HT-29 (cell line): ENCODE data around the gene SNAI1. TPM values are rescaled to one million over a fixed set of nuclear protein-coding genes. Genes with fewer than 3 reads are reported as not detected.
"Not testable (repeated sequence)": the region's sequence is repeated elsewhere in the genome, so short reads cannot be mapped to it uniquely, and the experiment has no call there.

Experiments
- DNase-seq: peaks from one replicate; pipeline ENCODE4 v3.0.0-alpha.2; 2015; ENCODE audit warnings: low spot score
- total RNA-seq: library from RNA; depleted of rRNA; stranded (reverse); fragments of >200 nt; shearing (Covaris generic); gene quantifications from 2 replicates; pipeline ENCODE4 v1.2.3, GENCODE V29; 2014

SNAI1 gene
- total RNA-seq, 1 experiment from 2014 or later: 2.6 TPM

DNA sequence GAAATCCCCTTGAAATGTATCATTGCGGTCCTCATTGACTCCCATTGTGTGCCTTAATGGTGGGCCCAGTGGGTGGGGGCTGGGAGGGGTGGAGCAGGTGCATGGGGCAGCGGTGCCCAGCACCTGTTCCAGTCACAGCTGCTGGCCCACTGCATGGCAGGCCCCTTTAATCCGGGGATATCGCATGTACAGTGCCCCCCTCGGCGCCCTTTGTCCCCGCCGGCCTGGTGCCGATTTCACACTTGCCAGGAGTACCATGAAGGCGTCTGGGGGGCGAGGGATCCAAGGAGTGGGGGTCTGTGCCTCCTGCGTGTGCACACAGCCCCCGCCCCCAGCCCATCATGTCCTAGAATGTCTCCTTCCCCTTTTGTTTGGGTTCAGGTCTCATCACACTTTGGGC, 2.8 kb downstream of the SNAI1 start:
- DNase-seq: no peak

DNA sequence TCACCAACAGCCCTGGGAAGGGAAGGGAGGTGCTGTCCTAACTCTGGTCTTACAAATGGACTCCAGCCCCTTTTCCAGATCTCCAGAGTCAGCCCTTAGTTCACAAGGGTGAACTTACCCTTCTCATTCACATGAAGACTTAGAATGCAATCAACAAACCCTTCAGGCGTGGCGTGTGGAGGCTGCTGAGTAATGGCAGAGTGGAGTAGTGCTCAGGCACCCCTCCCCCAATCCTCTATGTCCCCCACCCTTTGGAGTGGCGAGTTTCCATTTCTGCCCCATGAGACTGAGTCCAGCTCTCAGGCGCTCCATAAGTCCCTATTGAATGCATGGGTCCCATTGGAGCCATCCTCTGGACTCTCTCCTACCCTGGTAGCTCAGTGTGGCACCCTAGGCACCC, 3.3 kb downstream of the SNAI1 start:
- no peak for DNase-seq

DNA sequence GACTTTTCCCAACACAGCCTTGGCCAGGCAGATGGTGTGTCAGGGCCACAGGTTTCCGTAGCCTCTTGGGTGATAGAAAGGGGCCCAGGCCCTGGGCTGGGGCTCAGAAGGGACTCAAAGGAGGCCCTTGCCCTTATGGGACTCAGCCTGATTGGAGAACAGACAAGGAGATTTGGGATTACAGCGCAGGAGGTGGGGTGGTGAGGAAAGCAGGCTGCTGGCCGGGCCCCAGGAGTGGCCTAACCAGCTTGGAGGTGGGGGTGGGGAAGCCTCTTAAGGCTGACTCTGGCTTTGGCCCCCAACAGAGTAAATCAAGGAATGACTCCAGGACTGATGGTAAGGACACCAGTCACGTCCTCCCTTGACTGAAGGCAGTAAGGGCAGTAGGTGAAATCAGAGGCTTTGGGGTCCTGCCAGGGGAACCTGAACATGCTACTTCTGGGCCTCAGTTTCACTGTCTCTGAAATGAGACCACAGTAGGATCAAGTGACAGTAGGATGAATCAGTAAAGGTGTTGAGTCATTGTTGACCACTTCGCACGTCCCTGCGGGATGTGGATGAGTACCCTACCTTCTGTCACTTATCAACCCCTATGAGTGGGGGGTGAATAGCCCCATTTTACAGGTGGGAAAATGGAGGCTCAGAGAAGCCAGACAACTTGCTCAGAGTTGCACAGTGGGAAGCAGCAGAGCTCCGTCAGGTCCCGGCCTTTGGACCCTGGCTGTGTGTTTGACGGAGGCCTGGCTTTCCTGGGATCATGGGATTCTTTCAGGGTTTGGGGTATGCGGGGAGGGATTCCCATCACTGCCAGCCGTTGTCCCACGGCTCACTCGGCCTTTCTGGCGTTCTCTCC, 4.5 kb downstream of the SNAI1 start:
- no peak for DNase-seq

DNA sequence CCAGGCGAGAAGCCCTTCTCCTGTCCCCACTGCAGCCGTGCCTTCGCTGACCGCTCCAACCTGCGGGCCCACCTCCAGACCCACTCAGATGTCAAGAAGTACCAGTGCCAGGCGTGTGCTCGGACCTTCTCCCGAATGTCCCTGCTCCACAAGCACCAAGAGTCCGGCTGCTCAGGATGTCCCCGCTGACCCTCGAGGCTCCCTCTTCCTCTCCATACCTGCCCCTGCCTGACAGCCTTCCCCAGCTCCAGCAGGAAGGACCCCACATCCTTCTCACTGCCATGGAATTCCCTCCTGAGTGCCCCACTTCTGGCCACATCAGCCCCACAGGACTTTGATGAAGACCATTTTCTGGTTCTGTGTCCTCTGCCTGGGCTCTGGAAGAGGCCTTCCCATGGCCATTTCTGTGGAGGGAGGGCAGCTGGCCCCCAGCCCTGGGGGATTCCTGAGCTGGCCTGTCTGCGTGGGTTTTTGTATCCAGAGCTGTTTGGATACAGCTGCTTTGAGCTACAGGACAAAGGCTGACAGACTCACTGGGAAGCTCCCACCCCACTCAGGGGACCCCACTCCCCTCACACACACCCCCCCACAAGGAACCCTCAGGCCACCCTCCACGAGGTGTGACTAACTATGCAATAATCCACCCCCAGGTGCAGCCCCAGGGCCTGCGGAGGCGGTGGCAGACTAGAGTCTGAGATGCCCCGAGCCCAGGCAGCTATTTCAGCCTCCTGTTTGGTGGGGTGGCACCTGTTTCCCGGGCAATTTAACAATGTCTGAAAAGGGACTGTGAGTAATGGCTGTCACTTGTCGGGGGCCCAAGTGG, 5.3 kb downstream of the SNAI1 start:
- DNase-seq: no peak

DNA sequence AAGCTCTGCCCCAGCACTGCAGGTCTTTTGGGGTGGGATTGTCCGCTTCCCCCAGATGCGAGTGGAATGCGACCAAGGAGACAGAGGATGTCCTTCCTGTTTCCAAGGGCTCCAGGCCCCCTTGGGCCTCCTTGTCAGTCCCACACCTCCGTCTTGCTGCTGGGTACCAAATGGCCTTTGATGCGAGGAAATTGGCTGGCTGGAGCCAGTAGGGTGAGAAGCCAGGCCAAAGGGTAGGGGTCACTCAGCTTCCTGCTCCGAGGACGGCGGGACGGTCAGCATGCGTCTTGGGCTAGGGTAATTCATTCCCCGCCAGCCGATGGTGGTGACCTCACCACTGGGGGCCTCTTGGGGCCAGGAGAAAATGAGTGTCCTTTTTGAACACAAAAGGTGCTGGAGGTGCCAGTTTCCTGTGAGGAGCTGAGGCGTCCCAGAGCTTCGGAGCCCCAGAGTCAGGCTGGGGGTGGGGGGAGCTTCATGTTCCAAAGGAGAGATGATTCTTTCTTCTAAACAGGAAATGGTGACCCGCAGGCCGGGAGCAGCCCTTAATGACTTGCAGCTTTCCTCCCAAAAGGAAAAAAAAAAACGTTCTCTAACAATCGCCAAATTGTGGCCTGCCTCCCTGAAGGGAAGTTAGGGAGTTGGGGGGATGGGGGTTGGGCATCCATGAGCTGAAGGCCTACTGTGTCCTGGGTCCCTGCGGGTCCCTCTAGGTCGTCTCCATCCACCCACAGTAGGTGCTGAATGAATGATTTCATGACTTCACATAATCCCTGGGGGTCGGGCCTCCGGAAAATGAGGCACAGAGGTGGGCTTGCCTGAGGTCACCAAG, 6.7 kb downstream of the SNAI1 start:
- no peak for DNase-seq

DNA sequence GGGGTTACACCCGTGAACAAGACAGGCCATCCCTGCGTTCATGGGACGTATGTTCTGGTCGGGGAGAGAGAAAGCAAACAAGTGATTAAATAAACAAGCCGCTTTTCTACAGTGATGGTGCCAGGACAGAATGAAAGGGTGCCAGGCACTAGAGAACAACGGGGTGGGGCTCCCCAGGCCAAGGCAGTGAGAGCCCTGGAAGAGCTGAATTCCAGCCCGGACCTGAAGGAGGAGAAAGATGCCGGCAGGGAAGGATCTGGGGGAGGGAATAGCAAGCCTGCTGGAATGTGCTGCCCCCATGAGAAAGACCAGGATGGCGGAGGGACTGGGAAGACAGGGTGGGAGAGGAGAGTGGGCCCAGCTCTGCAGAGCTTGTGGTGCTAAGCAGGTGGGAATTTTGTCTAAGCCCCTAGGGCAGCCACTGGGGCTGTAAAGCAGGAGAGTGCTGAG, 7.5 kb downstream of the SNAI1 start:
- no peak for DNase-seq

DNA sequence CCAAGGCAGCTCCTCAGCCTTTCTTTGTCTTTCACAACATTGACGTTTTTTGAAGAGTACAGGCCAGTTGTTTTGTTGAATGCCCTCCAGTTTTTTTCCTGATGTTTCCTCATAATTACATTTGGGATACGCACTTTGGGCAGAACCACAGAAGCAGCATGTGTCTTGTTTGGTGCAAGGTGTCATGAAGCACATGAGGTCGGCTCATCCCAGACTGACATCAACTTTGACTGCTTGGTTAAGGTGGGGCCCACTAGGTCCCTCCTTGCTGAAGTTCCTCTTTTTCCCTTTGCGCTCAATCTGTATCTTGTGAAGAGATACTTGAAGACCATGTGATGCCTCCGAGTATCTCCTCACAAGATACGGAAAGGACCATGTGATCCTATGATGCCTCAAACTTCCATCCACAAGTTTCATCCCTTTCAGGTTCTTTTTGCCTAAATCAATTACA, 10.5 kb downstream of the SNAI1 start:
- DNase-seq: no peak

DNA sequence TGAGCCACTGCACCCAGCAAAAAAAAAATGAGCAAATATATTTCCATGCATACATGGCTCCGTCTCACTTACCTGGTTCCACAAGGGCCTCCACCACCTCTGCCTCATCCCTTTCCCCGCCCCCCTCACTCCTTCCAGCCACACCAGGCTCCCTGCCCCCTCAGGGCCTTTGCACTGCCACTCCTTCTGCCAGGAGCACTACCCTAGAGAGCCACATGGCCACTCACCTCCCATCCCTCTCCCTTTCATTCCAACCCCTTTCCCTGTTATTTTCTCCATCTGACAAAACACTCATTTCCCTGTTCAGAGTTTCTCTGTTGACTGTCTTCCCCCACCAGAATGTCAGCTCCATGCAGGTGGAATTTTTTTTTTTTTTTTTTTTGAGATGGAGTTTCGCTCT, 12.8 kb downstream of the SNAI1 start:
- no peak for DNase-seq

DNA sequence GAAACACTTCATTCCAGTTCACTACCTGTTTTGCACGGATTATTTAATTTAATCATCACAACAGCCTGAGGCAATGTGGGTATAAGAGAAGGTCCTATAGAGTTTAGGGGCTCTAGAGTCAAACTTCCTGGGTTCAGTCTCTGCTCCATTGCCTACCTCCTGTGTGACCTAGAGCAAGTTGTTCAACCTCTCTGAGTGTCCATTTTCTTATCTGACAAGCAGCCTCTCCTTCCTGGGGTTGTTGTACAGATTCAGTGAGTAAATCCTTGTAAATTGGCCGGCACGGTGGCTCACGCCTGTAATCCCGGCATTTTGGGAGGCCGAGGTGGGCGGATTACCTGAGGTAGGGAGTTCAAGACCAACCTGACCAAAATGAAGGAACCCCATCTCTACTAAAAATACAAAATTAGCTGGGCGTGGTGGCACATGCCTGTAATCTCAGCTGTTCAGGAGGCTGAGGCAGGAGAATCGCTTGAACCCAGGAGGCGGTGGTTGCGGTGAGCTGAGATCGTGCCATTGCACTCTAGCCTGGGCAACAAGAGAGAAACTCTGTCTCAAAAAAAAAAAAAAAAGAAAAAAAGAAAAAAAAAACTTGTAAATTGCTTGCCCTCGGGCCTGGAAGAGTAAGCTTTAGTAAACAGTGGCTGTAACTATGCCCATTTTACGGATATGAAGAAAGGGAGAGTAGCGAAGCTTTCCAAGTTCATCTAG, 15.9 kb downstream of the SNAI1 start:
- DNase-seq: not testable (repeated sequence)

DNA sequence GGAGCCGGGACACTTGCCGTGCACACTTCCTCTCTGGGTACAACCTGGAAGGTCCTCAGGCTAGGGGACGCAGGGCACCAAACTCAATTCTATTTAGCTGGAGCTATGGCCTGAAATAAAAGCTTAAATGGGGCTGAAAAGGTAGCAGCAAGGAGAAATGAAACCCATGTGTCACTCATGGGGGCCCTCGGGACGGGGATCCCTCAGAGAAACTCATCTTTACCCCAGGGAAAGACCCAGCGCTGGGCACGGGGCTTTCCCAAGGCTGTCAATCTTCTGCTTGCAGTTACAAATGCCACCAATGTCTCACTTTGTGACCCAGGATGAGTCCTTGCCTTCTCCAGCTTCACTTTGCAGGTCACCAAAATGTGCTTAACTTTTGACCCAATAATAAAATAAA, 16.5 kb downstream of the SNAI1 start:
- DNase-seq: no peak

DNA sequence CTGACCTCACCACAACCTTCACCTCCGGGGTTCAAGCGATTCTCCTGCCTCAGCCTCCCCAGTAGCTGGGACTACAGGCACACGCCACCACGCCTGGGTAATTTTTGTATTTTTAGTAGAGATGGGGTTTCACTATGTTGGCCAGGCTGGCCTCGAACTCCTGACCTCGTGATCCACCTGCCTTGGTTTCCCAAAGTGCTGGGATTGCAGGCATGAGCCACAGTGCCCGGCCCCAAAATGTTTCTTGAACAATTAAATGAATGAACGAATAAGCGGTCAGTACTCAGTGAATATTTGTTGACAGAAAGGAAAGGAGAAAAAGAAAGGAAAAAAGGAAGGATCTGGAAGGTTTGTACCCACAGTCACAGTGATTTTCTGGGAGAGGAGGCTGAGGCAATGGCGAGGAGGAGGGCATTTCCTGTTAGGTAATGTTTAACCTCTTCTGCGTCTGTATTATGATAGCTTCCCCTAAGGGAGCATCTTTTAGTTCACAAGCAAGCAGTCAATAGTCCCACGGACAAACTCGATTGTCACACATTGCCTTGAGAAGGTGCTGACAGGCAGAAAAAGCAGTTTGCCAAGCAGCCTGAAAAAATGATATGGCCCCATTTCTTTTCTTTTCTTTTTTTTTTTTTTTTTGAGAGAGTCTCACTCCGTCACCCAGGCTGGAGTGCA, 17.9 kb downstream of the SNAI1 start:
- DNase-seq: not testable (repeated sequence)

DNA sequence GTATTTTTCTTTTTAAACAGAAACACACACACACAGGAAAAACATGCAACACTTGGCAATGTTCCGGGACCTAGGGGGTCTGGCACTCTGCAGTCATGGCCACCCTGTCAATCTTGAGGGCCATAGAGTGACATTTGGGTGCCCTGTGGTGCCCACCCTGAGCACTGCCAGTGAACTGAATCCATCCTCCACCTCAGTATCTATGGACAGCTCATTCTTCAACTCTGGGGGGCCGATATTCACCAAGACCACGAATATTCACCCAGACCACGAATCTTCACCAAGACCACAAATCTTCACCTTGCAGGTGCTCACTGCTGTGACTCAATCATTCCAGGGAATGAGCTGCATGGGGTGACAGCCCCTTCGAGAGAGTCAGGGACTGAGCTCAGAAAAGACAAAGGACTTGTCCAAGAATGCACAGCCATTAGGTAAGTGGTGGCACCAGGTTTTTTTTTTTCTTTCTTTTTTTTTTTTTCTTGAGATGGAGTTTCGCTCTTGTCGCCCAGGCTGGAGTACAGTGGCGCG, 19.1 kb downstream of the SNAI1 start:
- DNase-seq: no peak

DNA sequence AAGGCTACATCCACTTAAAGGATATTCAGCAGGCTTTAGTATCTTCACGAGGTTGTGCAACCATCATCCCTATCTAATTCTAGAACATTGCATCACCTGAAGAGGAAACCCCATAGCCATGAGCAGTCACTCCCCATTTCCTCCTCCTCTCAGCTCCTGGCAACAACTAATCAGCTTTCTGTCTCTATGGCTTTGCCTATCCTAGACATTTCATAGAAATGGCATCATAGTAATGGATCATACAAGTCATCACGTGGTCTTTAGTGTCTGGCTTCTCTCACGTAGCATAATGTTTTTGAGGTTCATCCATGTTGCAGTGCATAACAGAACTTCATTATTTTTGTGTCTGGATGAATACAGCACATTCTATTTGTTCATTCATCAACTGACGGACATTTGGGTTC, 20.5 kb downstream of the SNAI1 start:
- DNase-seq: no peak

DNA sequence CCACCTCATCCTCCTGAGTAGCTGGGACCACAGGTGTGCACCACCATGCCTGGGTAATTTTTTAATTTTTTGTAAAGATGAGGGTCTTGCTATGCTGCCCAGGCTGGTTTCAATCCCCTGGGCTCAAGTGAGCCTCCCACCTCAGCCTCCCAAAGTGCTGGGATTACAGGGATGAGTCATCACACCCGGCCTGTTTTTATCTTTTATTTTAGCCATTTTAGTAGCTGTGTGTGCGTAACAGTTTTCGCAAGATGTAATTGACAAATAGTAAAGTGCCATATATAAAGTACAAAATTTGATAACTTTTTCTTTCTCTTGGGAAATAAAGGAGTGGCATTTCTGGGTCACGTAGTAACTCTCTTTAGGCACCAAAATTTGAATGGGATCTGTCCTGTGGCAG, 21.4 kb downstream of the SNAI1 start:
- DNase-seq: no peak

DNA sequence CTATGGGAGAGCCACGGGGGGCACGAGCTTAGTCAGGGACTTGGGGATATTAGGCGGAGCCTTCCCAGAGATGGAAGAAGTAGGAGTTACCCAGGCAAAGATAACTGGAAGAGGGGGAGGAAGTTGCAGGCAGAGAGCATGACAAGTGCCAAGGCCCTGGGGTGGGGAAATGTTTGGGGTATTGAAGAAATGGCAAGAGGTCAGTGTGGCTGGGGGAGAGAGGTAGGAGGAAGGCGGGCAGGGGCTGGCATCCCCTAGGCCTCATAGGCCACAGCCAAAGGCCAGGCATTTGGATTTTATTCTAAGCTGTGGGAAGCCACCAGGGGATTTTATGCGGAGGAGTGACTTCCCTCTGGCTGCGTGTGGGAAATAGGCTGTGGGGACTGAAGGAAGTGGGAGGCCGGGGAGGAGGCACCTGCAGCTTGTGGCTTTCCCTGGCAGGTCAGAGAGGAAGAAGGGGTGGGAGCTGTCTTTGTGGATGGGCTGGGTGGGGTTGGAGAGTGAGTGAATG, 22.7 kb downstream of the SNAI1 start:
- DNase-seq: no peak

DNA sequence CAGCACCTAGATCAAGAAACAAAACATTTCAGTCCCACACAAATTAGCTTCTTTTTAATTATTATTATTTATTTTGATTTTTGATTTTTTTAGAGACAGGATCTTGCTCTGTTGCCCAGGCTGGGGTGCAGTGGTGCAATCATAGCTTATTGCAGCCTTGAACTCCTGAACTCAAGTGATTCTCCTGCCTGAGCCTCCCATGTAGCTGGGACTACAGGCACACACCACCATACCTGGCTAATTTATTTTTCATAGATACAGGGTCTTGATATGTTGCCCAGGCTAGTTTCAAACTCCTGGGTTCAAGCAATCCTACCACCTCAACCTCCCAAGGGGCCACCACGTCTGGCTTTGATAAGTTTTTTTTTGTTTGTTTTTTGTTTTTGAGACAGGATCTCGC, 24.6 kb downstream of the SNAI1 start:
- DNase-seq: no peak

DNA sequence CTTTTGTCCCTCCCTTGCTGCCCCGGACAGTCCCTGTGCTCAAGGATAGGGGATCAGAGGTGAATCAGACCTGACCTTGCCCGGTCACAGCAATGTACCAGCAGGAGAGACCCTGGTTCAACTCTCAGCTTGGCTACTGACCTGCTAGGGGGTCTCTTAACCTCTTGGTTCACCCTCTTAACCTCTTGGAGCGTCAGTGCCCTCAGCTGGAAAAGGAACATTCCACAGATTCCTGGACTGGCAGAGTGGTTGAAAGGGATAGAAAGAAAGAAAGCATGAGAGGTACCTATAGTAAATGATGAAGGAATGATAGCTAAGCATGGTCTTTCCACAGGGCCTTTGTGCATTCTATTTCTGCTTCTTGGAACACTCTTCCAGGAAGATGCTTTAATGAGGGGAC, 25.2 kb downstream of the SNAI1 start:
- no peak for DNase-seq

DNA sequence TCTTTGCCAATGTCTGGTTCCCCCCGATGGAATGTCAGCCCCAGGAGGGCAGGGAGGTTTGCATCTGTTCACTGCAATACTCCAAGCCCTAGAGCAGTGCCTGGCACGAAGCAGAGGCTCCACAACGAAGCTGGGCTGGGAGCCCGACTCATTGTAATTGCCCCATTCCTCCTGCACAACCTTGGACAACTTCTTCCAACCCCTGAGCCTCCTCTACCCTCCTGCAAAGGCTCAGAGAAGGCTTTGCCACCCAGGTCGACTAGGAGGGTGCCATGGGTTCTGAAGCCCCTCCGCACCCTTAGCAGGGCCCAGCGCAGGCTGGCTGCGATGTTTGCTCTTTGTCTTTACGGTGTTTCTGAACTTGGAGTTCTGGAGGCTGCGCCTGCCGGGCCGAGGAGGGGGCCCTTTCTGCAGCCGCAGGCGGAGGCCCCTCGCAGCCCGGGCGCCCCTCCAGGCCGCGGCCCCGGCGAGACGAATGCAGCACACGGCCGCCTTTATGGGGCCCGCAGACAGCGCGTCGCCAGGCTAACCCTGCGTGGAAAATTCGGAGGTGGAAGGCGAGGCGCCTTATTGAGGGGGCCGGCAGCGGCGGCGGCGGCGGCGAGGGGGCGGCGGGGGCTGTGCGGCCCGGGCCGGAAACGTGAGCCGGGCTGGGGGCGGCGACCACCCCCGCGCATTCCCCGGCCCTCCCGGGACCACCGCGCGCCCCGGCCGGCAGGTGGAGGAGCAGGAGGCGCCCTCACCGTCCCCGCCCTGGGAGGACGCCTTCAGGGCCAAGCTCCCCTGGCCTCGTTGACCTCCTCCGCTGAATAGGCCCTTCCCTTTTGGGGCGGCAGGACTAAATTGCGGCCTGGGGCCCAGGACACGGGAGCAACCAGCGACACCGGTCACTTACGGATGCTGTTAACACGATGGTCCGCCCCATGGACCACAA, 27.0 kb downstream of the SNAI1 start:
- no peak for DNase-seq

DNA sequence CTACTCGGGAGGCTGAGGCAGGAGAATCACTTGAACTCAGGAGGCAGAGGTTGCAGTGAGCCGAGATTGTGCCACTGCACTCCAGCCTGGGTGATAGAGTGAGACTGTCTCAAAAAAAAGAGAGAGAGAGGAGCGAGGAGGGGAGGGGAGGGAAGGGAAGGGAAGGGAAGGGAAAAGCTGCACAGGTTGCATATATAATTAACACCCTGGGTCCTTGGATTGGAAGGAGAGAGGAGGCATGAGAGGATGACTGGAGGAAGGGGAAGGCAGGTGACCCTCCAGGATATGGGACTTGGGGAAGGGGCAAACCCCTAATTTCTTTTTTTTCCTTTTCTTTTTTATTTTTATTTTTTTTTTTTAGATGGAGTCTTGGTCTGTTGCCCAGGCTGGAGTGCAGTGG, 28.8 kb downstream of the SNAI1 start:
- not testable (repeated sequence) for DNase-seq
